Hepatocyte (in vitro differentiated cells): ENCODE results near the gene RAB1A. TPM values are rescaled to one million over a fixed set of nuclear protein-coding genes. Genes with fewer than 3 reads are reported as not detected.
"Not testable (repeated sequence)": the region's sequence is repeated elsewhere in the genome, so short reads cannot be mapped to it uniquely, and the experiment has no call there.

ENCODE experiments used
- DNase-seq: peaks from one replicate; pipeline ENCODE4 v3.0.0-alpha.2; 2016; ENCODE audit warnings: low spot score
- H2AFZ ChIP-seq: fragments of 200-600 bp; sonication (generic); 2 replicates; pipeline ENCODE4 v1.6.0; 2016; ENCODE audit warnings: antibody characterized with exemption, mild to moderate bottlenecking
- H3K27ac ChIP-seq: fragments of 200-600 bp; sonication (generic); 2 replicates; pipeline ENCODE4 v1.5.1; 2016; ENCODE audit warnings: mild to moderate bottlenecking
- H3K27me3 ChIP-seq: fragments of 200-600 bp; sonication (generic); 2 replicates; pipeline ENCODE4 v1.6.1; 2016
- H3K36me3 ChIP-seq: fragments of 200-600 bp; sonication (generic); replicated peaks from 2 replicates; pipeline ENCODE4 v1.5.1; 2016; ENCODE audit warnings: low read depth; ENCODE audit not compliant: insufficient read depth
- H3K4me1 ChIP-seq: fragments of 200-600 bp; sonication (generic); 2 replicates; pipeline ENCODE4 v1.5.1; 2016; ENCODE audit warnings: mild to moderate bottlenecking, moderate library complexity; ENCODE audit not compliant: insufficient read depth
- H3K4me2 ChIP-seq: fragments of 200-600 bp; sonication (generic); 2 replicates; pipeline ENCODE4 v1.6.0; 2016
- H3K4me3 ChIP-seq: fragments of 200-600 bp; sonication (generic); 2 replicates; pipeline ENCODE4 v1.5.1; 2016; ENCODE audit warnings: mild to moderate bottlenecking
- H3K79me2 ChIP-seq: fragments of 200-600 bp; sonication (generic); 2 replicates; pipeline ENCODE4 v1.6.0; 2017; ENCODE audit warnings: mild to moderate bottlenecking
- H3K9me2 ChIP-seq: fragments of 200-600 bp; sonication (generic); replicated peaks from 2 replicates; pipeline ENCODE4 v1.6.0; 2017; ENCODE audit warnings: mild to moderate bottlenecking; ENCODE audit not compliant: insufficient read depth
- H3K9me3 ChIP-seq: fragments of 200-600 bp; sonication (generic); 2 replicates; pipeline ENCODE4 v1.5.1; 2016; ENCODE audit warnings: low read depth, mild to moderate bottlenecking
- H4K20me1 ChIP-seq: fragments of 200-600 bp; sonication (generic); 2 replicates; pipeline ENCODE4 v1.6.0; 2016; ENCODE audit warnings: mild to moderate bottlenecking; ENCODE audit not compliant: insufficient read depth, poor library complexity, severe bottlenecking
- EZH2 ChIP-seq: fragments of 200-600 bp; sonication (generic); IDR thresholded peaks from 2 replicates; pipeline ENCODE4 v1.6.1; 2016; ENCODE audit warnings: antibody characterized with exemption, mild to moderate bottlenecking, borderline replicate concordance
- EZH2phosphoT487 ChIP-seq: fragments of 200-600 bp; sonication (generic); IDR thresholded peaks from one replicate; pipeline ENCODE4 v1.6.1; 2018; ENCODE audit warnings: antibody characterized with exemption, mild to moderate bottlenecking, low read depth, moderate library complexity; ENCODE audit not compliant: unreplicated experiment, severe bottlenecking
- WGBS: methylation state at CpG from one replicate; pipeline ENCODE4 v1.1.6; 2016; ENCODE audit warnings: low lambda C conversion rate; ENCODE audit errors: missing lambda C conversion rate; 5-methylcytosine and 5-hydroxymethylcytosine counted together
- polyA plus RNA-seq: library from polyadenylated mRNA; unstranded; fragments of >200 nt; fragmentation: Nextera tagmentation; extraction: Ambion mirVana; gene quantifications from 2 replicates; pipeline ENCODE4 v1.2.1, GENCODE V29; 2016
- total RNA-seq: library from RNA; depleted of rRNA; stranded (reverse); fragments of >200 nt; gene quantifications from 2 replicates; pipeline ENCODE4 v1.2.3, GENCODE V29; 2014
- TF ChIP-seq, protein P1 (sequence below): fragments of 200-600 bp; sonication (generic); IDR thresholded peaks from 2 replicates; pipeline ENCODE4 v1.5.1; 2016; ENCODE audit warnings: antibody characterized with exemption, mild to moderate bottlenecking; ENCODE audit not compliant: poor library complexity

The RAB1A gene
- total and polyA plus RNA-seq, 2 experiments from 2014 or later: 200 to 347 TPM

DNA sequence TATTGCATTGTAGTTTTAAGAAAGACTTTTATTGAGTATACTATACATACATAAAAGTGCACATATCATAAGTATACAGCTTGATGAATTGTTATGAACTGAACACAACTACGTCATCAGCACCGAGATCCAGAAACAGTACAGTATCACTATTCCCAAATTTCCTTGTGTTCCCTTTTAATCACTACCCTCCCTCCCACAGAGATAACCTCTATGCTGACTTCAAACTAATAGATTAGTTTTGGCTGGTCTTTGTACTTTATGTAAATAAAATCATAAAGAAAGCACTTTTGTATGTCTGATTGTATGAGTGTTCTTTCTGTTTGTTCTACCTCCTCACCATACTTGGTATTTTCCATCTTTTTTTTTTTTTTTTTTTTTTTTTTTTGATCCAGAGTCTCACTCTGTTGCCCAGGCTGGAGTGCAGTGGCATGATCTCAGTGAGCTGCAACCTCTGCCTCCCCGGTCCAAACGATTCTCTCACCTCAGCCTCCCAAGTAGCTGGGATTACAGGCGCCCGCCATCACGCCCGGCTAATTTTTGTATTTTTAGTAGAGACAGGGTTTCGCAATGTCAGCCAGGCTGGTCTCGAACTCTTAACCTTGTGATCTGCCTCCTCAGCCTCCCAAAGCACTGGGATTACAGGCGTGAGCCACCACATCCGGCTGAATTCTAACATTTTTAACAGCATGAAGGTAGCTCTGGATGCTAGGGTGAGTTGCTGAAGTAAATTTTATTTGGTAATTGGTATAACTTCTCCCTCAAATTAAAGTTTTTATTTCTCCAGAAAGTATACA, 43.3 kb upstream of the RAB1A start:
- H3K4me2 ChIP-seq: no peak overlapping the region
- H3K79me2 ChIP-seq: no peaks in the 10 kb centered on the region
- TF ChIP-seq EZH2 (no peak), EZH2phosphoT487 (no peak)
- TF ChIP-seq, protein P1, sequence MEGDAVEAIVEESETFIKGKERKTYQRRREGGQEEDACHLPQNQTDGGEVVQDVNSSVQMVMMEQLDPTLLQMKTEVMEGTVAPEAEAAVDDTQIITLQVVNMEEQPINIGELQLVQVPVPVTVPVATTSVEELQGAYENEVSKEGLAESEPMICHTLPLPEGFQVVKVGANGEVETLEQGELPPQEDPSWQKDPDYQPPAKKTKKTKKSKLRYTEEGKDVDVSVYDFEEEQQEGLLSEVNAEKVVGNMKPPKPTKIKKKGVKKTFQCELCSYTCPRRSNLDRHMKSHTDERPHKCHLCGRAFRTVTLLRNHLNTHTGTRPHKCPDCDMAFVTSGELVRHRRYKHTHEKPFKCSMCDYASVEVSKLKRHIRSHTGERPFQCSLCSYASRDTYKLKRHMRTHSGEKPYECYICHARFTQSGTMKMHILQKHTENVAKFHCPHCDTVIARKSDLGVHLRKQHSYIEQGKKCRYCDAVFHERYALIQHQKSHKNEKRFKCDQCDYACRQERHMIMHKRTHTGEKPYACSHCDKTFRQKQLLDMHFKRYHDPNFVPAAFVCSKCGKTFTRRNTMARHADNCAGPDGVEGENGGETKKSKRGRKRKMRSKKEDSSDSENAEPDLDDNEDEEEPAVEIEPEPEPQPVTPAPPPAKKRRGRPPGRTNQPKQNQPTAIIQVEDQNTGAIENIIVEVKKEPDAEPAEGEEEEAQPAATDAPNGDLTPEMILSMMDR: no peak
- H3K9me2 ChIP-seq: no peaks in the 10 kb centered on the region
- no peak overlapping the region for H3K27ac ChIP-seq
- H3K27me3 ChIP-seq: no peaks in the 10 kb centered on the region
- 90% methylated on average over 12 of the region's 12 CpGs for WGBS
- H2AFZ ChIP-seq: no peak overlapping the region
- H4K20me1 ChIP-seq: no peaks in the 10 kb centered on the region
- no peak overlapping the region for H3K4me3 ChIP-seq
- H3K4me1 ChIP-seq: no peaks in the 10 kb centered on the region
- no peak for DNase-seq
- no peaks in the 10 kb centered on the region for H3K9me3 ChIP-seq
- no peaks in the 10 kb centered on the region for H3K36me3 ChIP-seq

DNA sequence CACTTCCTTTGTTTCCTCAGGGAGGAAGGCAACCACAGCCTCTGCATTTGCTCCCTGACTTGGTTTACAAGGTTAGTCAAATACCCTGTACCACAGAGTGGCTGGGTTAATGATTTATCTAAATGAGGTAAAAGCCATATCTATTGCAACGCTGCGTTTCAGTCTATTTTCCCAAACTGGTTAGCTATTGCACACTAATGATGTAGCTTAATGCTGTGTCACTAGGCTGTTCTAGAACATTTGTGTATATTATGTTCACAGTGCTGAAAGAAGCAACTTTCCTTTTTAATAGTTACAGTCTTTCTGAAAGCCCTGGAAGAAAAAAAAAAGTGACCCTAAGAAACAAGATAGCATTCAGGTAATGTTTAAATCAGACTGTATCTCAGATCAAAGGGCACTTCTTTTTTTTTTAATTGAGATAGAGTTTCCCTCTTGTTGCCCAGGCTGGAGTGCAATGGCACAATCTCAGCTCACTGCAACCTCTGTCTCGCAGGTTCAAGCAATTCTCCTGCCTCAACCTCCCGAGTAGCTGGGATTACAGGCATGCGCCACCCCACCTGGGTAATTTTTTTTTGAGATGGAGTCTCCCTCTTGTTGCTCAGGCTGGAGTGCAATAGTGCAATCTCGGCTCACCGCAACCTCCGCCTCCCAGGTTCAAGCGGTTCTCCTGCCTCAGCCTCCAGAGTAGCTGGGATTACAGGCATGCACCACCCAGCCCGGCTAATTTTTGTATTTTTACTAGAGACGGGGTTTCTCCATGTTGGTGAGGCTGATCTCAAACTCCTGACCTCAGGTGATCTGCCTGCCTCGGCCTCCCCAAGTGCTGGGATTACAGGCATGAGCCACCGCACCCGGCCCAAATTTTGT, 40.9 kb upstream of the RAB1A start:
- Histone ChIP-seq H3K27ac (peak overlapping the region; percentile 75), H3K4me2 (peak overlapping the region; percentile 60)
- H2AFZ ChIP-seq, H3K9me2 ChIP-seq, H3K79me2 ChIP-seq, H3K4me3 ChIP-seq, H3K36me3 ChIP-seq, H3K27me3 ChIP-seq, H3K4me1 ChIP-seq, H3K9me3 ChIP-seq, H4K20me1 ChIP-seq: not testable (repeated sequence)
- 82% methylated on average over 14 of the region's 14 CpGs for WGBS
- peak; percentile 72 for DNase-seq

DNA sequence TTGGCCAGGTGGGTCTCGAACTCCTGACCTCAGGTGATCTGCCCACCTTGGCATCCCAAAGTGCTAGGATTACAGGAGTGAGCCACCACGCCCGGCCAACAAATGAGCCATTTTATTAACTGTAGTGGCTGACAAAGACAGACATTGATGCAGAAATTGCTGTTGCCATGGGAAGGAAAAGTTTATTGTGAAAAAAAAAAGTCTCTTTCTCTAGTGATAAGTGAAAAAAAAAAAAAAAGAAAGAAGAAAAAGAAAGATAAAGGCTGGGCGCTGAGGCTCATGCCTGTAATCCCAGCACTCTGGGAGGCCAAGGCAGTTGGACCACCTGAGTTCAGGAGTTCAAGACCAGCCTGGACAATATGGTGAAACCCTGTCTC, 39.8 kb upstream of the RAB1A start:
- TF ChIP-seq EZH2phosphoT487 (no peak), EZH2 (no peak)
- TF ChIP-seq, protein P1: no peak
- no peaks in the 10 kb centered on the region for H3K79me2 ChIP-seq
- no peaks in the 10 kb centered on the region for H3K4me1 ChIP-seq
- no peak overlapping the region for H2AFZ ChIP-seq
- H3K9me3 ChIP-seq: no peaks in the 10 kb centered on the region
- no peaks in the 10 kb centered on the region for H4K20me1 ChIP-seq
- H3K9me2 ChIP-seq: no peaks in the 10 kb centered on the region
- no peak overlapping the region for H3K4me3 ChIP-seq
- H3K36me3 ChIP-seq: no peaks in the 10 kb centered on the region
- DNase-seq: no peak
- H3K4me2 ChIP-seq: peak overlapping the region; percentile 60
- H3K27me3 ChIP-seq: no peaks in the 10 kb centered on the region
- H3K27ac ChIP-seq: peak overlapping the region; percentile 75
- WGBS: 92% methylated on average over 4 of the region's 4 CpGs

DNA sequence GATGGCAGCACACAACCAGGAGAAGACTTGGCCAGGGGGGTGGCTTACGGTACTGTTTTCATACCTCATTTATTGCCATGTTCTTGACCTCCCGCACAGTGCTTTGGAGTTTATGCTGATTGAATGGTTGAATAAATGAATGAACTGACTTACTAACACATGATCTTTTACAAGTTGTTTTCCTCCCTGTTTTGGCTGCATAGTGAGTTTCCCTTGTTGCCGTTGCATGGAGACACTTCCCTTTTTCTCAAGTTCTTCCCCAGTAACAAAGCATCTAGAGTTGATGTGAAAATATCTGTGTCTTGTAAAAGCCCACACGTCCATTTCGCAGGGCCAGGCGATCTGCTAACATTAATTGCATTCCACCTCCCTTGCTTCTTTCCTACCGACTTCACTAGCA, 35.7 kb upstream of the RAB1A start:
- no peak for DNase-seq
- Histone ChIP-seq H3K4me2 (no peak overlapping the region), H3K4me1 (no peaks in the 10 kb centered on the region), H2AFZ (no peak overlapping the region), H4K20me1 (no peaks in the 10 kb centered on the region), H3K27me3 (no peaks in the 10 kb centered on the region), H3K27ac (no peak overlapping the region), H3K79me2 (no peaks in the 10 kb centered on the region), H3K4me3 (no peak overlapping the region), H3K9me3 (no peaks in the 10 kb centered on the region), H3K9me2 (no peaks in the 10 kb centered on the region), H3K36me3 (no peaks in the 10 kb centered on the region)
- TF ChIP-seq, protein P1: no peak
- no peak for TF ChIP-seq EZH2
- TF ChIP-seq EZH2phosphoT487: no peak
- WGBS: 88% methylated on average over 7 of the region's 7 CpGs
